HL-60 (cell line): ENCODE data around the gene FLOT2.

Source experiments
- GABPA ChIP-seq: IDR thresholded peaks from 2 replicates; pipeline ENCODE4 v1.6.1; 2012; ENCODE audit warnings: low read depth
- POLR2AphosphoS5 ChIP-seq: IDR thresholded peaks from 2 replicates; pipeline ENCODE4 v1.6.1; 2012; ENCODE audit warnings: low read depth
- SPI1 ChIP-seq: IDR thresholded peaks from 2 replicates; pipeline ENCODE4 v1.6.1; 2012; ENCODE audit warnings: low read depth, mild to moderate bottlenecking, borderline replicate concordance
- TF ChIP-seq, protein P1 (sequence below): IDR thresholded peaks from one replicate; pipeline ENCODE4 v1.5.1; 2011; ENCODE audit warnings: low read length, control low read depth, inconsistent platforms; ENCODE audit not compliant: insufficient read depth
- TF ChIP-seq, protein P2 (sequence below): IDR thresholded peaks from 2 replicates; pipeline ENCODE4 v1.6.1; 2012; ENCODE audit warnings: low read depth; ENCODE audit not compliant: insufficient replicate concordance

DNA sequence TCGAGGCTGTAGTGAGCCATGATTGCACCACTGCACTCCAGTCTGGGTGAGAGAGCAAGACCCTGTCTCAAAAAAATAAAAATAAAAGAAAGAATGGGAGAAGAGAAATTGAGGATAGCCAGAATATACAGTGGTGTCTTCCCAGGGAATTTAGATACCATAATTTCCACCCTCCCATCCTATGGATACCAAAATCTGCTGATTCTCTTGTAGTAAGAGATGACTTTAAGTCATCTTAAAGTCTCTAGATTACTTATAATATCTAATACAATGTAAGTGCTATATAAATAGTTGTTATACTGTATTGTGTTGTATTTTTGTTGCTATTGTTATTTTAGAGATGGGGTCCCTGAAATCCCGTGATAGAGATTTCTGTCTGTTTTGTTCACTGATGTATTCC, 44.2 kb downstream of the FLOT2 start:
- TF ChIP-seq, protein P1, sequence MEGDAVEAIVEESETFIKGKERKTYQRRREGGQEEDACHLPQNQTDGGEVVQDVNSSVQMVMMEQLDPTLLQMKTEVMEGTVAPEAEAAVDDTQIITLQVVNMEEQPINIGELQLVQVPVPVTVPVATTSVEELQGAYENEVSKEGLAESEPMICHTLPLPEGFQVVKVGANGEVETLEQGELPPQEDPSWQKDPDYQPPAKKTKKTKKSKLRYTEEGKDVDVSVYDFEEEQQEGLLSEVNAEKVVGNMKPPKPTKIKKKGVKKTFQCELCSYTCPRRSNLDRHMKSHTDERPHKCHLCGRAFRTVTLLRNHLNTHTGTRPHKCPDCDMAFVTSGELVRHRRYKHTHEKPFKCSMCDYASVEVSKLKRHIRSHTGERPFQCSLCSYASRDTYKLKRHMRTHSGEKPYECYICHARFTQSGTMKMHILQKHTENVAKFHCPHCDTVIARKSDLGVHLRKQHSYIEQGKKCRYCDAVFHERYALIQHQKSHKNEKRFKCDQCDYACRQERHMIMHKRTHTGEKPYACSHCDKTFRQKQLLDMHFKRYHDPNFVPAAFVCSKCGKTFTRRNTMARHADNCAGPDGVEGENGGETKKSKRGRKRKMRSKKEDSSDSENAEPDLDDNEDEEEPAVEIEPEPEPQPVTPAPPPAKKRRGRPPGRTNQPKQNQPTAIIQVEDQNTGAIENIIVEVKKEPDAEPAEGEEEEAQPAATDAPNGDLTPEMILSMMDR = no peak
- TF ChIP-seq GABPA = no peak
- TF ChIP-seq POLR2AphosphoS5 = no peak
- TF ChIP-seq, protein P2, sequence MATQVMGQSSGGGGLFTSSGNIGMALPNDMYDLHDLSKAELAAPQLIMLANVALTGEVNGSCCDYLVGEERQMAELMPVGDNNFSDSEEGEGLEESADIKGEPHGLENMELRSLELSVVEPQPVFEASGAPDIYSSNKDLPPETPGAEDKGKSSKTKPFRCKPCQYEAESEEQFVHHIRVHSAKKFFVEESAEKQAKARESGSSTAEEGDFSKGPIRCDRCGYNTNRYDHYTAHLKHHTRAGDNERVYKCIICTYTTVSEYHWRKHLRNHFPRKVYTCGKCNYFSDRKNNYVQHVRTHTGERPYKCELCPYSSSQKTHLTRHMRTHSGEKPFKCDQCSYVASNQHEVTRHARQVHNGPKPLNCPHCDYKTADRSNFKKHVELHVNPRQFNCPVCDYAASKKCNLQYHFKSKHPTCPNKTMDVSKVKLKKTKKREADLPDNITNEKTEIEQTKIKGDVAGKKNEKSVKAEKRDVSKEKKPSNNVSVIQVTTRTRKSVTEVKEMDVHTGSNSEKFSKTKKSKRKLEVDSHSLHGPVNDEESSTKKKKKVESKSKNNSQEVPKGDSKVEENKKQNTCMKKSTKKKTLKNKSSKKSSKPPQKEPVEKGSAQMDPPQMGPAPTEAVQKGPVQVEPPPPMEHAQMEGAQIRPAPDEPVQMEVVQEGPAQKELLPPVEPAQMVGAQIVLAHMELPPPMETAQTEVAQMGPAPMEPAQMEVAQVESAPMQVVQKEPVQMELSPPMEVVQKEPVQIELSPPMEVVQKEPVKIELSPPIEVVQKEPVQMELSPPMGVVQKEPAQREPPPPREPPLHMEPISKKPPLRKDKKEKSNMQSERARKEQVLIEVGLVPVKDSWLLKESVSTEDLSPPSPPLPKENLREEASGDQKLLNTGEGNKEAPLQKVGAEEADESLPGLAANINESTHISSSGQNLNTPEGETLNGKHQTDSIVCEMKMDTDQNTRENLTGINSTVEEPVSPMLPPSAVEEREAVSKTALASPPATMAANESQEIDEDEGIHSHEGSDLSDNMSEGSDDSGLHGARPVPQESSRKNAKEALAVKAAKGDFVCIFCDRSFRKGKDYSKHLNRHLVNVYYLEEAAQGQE = no peak
- TF ChIP-seq SPI1 = no peak
